Endothelial cell (in vitro differentiated cells): ENCODE data around the gene EFCAB12. TPM values are rescaled to one million over a fixed set of nuclear protein-coding genes. Genes with fewer than 3 reads are reported as not detected.

Experiments
- DNase-seq: peaks from one replicate; pipeline ENCODE4 v3.0.0; 2021; ENCODE audit warnings: low spot score
- H3K27ac Mint-ChIP-seq: one replicate; pipeline ENCODE4 v1.8.0; 2021; ENCODE audit warnings: mixed read lengths, inconsistent platforms; ENCODE audit not compliant: unreplicated experiment
- H3K27me3 Mint-ChIP-seq: one replicate; pipeline ENCODE4 v1.8.0; 2021; ENCODE audit warnings: mild to moderate bottlenecking, moderate library complexity, mixed read lengths, inconsistent platforms; ENCODE audit not compliant: unreplicated experiment
- H3K36me3 Mint-ChIP-seq: one replicate; pipeline ENCODE4 v1.8.0; 2021; ENCODE audit warnings: mild to moderate bottlenecking, low read depth, mixed read lengths, inconsistent platforms; ENCODE audit not compliant: unreplicated experiment
- H3K4me1 Mint-ChIP-seq: one replicate; pipeline ENCODE4 v1.8.0; 2021; ENCODE audit warnings: mild to moderate bottlenecking, mixed read lengths, inconsistent platforms; ENCODE audit not compliant: unreplicated experiment
- H3K4me3 Mint-ChIP-seq: one replicate; pipeline ENCODE4 v1.8.0; 2021; ENCODE audit warnings: mild to moderate bottlenecking, mixed read lengths, inconsistent platforms; ENCODE audit not compliant: unreplicated experiment
- H3K9me3 Mint-ChIP-seq: one replicate; pipeline ENCODE4 v1.8.0; 2021; ENCODE audit warnings: mixed read lengths, inconsistent platforms; ENCODE audit not compliant: unreplicated experiment
- total RNA-seq: library from RNA; stranded (reverse); fragmentation: NEBNext Ultra II Directional; extraction: Animal tissue kit (Norgen Biotek cat#: 25700); gene quantifications from one replicate; pipeline ENCODE4 v1.2.1, GENCODE V29; 2021; ENCODE audit not compliant: unreplicated experiment
- TF ChIP-seq, protein P1 (sequence below): fragments of 200-600 bp; sonication (generic); IDR thresholded peaks from one replicate; pipeline ENCODE4 v1.5.0; 2021; ENCODE audit warnings: antibody characterized with exemption; ENCODE audit not compliant: unreplicated experiment

Gene EFCAB12
- total RNA-seq, 1 donor from 2014 or later: 0.21 TPM

GRCh38 chr3:129473769-129474152, 45.3 kb upstream of the EFCAB12 start:
- no peak for DNase-seq
- TF ChIP-seq, protein P1, sequence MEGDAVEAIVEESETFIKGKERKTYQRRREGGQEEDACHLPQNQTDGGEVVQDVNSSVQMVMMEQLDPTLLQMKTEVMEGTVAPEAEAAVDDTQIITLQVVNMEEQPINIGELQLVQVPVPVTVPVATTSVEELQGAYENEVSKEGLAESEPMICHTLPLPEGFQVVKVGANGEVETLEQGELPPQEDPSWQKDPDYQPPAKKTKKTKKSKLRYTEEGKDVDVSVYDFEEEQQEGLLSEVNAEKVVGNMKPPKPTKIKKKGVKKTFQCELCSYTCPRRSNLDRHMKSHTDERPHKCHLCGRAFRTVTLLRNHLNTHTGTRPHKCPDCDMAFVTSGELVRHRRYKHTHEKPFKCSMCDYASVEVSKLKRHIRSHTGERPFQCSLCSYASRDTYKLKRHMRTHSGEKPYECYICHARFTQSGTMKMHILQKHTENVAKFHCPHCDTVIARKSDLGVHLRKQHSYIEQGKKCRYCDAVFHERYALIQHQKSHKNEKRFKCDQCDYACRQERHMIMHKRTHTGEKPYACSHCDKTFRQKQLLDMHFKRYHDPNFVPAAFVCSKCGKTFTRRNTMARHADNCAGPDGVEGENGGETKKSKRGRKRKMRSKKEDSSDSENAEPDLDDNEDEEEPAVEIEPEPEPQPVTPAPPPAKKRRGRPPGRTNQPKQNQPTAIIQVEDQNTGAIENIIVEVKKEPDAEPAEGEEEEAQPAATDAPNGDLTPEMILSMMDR: no peak
- H3K27ac Mint-ChIP-seq: no peak overlapping the region
- H3K4me1 Mint-ChIP-seq: peaks cover 8% of the 10 kb centered on the region
- H3K27me3 Mint-ChIP-seq: peaks cover 3% of the 10 kb centered on the region
- H3K36me3 Mint-ChIP-seq: peaks cover 11% of the 10 kb centered on the region
- no peaks in the 10 kb centered on the region for H3K9me3 Mint-ChIP-seq
- H3K4me3 Mint-ChIP-seq: no peak overlapping the region

DNA sequence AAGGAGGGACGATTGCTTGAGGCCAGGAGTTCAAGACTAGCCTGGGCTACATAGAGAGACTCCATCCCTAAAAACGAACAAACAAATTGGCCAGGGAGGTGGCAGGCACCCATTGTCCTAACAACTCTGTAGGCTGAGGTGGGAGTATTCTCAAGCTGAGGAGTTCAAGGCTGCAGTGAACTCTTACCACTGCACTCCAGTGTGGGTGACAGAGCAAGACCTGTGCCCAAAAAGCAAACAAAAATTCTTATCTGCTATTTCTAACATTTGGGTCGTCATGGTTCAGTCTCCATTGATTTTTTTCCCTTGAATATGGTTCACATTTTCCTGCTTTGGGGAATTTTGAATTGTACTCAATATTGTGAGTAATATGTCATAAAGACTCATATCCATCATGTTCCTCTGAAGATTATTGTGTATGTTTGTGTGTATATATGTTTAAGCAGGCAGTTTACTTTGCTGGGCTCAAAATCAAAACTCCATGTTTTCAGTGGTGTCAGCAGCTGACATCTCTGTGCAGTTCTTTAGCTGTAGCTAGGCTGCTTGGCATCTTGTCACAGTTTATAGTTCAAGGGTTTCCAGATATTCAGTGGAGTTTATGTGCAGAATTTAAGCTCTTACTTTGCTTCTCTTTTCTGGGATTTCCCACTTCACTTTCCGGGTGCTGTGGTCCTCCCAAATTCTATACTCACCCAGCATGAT, 44.8 kb upstream of the EFCAB12 start:
- Mint-ChIP-seq H3K27me3 (peaks cover 3% of the 10 kb centered on the region), H3K9me3 (no peaks in the 10 kb centered on the region), H3K27ac (no peak overlapping the region), H3K36me3 (peaks cover 11% of the 10 kb centered on the region), H3K4me3 (no peak overlapping the region), H3K4me1 (peaks cover 8% of the 10 kb centered on the region)
- no peak for DNase-seq
- TF ChIP-seq, protein P1: no peak

DNA sequence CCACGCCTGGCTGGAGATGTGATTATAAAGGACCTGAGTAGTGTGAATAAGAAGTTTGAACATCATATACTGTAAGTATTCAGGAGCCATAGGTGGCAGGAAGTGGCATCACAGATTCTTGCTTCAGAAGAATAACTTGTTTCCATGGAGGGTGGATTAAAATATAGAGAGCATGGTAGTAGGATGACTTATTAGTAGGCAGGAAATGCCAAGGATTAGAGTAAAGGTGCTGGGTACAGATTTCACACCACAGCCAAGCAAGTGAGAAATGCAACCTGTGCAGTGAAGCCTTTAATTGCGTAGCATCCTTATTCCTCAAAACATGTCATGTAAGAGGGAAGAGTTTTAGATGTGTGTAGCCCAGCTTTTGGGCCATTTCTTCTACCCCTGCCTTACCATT, 42.4 kb upstream of the EFCAB12 start:
- DNase-seq: no peak
- H3K27me3 Mint-ChIP-seq: peaks cover 3% of the 10 kb centered on the region
- H3K4me1 Mint-ChIP-seq: peaks cover 17% of the 10 kb centered on the region
- H3K9me3 Mint-ChIP-seq: no peaks in the 10 kb centered on the region
- TF ChIP-seq, protein P1: no peak
- H3K36me3 Mint-ChIP-seq: peaks cover 5% of the 10 kb centered on the region
- H3K4me3 Mint-ChIP-seq: no peak overlapping the region
- no peak overlapping the region for H3K27ac Mint-ChIP-seq

- TF ChIP-seq, protein P1: no peak
- H3K4me3 Mint-ChIP-seq: no peak overlapping the region
- H3K27ac Mint-ChIP-seq: no peak overlapping the region
These were observed 40.6 kb upstream of the EFCAB12 start for GRCh38 chr3:129469026-129469425.

GRCh38 chr3:129467932-129468331, 39.5 kb upstream of the EFCAB12 start:
- Mint-ChIP-seq H3K36me3 (peaks cover 5% of the 10 kb centered on the region), H3K4me3 (no peak overlapping the region), H3K4me1 (peaks cover 17% of the 10 kb centered on the region), H3K27me3 (peaks cover 3% of the 10 kb centered on the region), H3K27ac (no peak overlapping the region), H3K9me3 (no peaks in the 10 kb centered on the region)
- TF ChIP-seq, protein P1: no peak
- DNase-seq: no peak

More at GRCh38 chr3:129469026-129469425, 40.6 kb upstream of the EFCAB12 start:
- H3K36me3 Mint-ChIP-seq: peaks cover 5% of the 10 kb centered on the region
- no peak for DNase-seq
- peaks cover 3% of the 10 kb centered on the region for H3K27me3 Mint-ChIP-seq
- H3K9me3 Mint-ChIP-seq: no peaks in the 10 kb centered on the region
- H3K4me1 Mint-ChIP-seq: peaks cover 17% of the 10 kb centered on the region
